HG03521 (cell line): ENCODE data around the gene CRELD1.

ENCODE experiments used
- ATAC-seq: cut with Tn5 transposase; IDR thresholded peaks from one replicate; pipeline ENCODE4 v1.9.1; 2021; ENCODE audit warnings: mild to moderate bottlenecking, moderate library complexity; ENCODE audit not compliant: unreplicated experiment

The CRELD1 gene

GRCh38 chr3:9903238-9903624 lies 30.4 kb upstream of the CRELD1 start:
- ATAC-seq, result no peak

GRCh38 chr3:9903904-9904303 lies 29.7 kb upstream of the CRELD1 start:
- no peak for ATAC-seq

GRCh38 chr3:9906480-9906879 lies 27.2 kb upstream of the CRELD1 start:
- no peak for ATAC-seq

- ATAC-seq, result no peak
These were observed 25.3 kb upstream of the CRELD1 start for GRCh38 chr3:9908286-9908685.

GRCh38 chr3:9909221-9910013 lies 24.2 kb upstream of the CRELD1 start:
- ATAC-seq, result no peak

GRCh38 chr3:9911863-9912262 lies 21.8 kb upstream of the CRELD1 start:
- ATAC-seq, result no peak

- no peak for ATAC-seq
These were observed 21.2 kb upstream of the CRELD1 start for GRCh38 chr3:9912294-9912935.

- no peak for ATAC-seq
These were observed 20.0 kb upstream of the CRELD1 start for GRCh38 chr3:9913601-9914000.

GRCh38 chr3:9914011-9914410 lies 19.6 kb upstream of the CRELD1 start:
- ATAC-seq, result no peak

GRCh38 chr3:9914559-9915253 lies 18.9 kb upstream of the CRELD1 start:
- no peak for ATAC-seq

GRCh38 chr3:9915254-9916141 lies 18.1 kb upstream of the CRELD1 start:
- ATAC-seq, result no peak

- ATAC-seq, result no peak
These were observed 17.3 kb upstream of the CRELD1 start for GRCh38 chr3:9916346-9916733.

- no peak for ATAC-seq
These were observed 16.6 kb upstream of the CRELD1 start, which contains the start of gene IL17RC for GRCh38 chr3:9916734-9917680. Gene IL17RC, plus strand, starts transcription at chr3:9917098. Its CDS starts 218 bp downstream, at chr3:9917316.

- ATAC-seq, result no peak
These were observed 15.8 kb upstream of the CRELD1 start for GRCh38 chr3:9917820-9918219.

- no peak for ATAC-seq
These were observed 15.2 kb upstream of the CRELD1 start for GRCh38 chr3:9918261-9919038.

- ATAC-seq, result no peak
These were observed 5.5 kb upstream of the CRELD1 start for GRCh38 chr3:9928158-9928557.

GRCh38 chr3:9930804-9931418 lies 2.7 kb upstream of the CRELD1 start:
- ATAC-seq, result no peak

GRCh38 chr3:9932535-9932842 lies 1.1 kb upstream of the CRELD1 start:
- ATAC-seq, result no peak
